ENCODE measurements around the gene GPRIN2.

The GPRIN2 gene

DNA sequence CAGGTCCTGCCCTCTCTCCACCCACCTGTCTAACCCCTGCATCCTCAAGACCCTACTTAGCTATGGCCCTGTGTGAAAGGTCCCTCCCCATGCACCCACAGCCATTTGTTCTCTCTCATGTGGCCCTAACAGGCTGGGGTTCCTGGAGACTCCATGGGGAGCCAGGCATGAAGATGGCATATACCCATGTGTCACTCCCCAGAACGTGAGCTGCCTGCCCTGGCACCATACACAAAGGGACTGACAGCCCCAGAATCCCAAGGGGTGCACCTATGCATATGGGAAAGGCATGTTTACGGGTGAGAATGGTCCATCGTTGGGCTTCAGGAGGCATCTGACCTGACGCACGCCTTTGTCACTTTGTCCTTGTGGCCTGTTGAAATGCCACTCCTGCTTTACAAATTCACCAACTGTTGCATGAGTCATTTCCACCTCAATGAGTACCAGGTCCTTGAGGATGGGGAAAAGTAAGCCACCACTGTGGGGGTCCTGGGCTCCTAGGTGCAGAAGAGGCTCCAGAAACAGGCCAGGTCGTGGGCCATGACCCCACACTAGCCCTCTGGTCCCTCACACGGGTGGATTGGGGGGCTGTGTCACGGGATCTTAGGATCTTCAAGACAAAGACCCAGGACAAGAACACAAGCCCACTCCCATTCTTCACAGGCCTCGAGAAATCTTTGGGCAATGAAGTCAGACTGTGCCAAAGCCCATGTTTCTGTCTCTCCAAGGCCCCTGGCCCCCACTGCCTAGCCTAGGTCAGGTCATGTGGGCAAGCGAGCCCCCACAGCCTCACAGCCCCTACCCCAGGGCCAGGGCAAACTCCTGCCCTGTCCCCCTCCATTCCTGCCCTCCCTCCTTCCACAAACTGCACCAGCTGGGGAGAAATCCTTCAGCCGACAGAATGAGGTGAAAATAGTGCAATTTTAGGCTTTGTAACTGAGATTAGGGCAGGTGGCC is 8.6 kb downstream of the GPRIN2 start:
- DNase-seq, result no peak

- no peak for DNase-seq
Measured at GRCh38 chr10:46546591-46547540, 9.6 kb downstream of the GPRIN2 start.

DNA sequence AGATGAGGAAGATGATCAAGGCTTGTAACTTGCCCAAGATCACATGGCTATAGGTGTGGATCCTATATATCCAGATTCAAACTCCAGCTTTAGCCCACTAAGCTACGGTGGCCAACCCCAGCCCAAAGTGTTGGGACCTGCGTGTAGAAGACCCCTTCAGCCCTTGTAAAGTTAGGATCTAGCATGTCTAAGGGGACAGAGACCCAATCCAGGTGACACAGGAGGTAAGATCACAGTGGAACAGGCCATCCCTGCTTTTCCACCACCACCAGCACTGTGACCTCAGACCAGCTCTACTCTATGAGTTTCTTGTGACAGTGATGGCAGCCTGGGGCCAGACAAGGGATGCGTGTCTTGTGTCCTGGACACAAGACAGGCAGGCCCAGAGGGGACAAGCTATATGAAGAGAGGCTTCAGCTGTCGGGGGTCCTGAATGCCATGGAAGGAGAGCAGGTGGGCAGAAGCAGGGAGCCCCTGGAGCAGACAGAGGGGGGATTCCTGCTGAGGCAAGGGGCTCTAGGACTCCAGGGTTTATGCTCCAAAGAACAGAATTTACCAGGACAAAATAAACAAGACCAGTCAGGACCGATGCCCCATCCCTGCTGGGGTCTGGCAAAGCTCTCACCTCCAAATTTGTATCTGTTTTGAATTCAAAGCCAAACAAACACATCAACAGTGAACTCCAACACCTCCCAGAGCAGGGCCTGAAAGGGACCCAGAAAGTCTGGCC is 10.4 kb downstream of the GPRIN2 start:
- DNase-seq, result no peak

DNA sequence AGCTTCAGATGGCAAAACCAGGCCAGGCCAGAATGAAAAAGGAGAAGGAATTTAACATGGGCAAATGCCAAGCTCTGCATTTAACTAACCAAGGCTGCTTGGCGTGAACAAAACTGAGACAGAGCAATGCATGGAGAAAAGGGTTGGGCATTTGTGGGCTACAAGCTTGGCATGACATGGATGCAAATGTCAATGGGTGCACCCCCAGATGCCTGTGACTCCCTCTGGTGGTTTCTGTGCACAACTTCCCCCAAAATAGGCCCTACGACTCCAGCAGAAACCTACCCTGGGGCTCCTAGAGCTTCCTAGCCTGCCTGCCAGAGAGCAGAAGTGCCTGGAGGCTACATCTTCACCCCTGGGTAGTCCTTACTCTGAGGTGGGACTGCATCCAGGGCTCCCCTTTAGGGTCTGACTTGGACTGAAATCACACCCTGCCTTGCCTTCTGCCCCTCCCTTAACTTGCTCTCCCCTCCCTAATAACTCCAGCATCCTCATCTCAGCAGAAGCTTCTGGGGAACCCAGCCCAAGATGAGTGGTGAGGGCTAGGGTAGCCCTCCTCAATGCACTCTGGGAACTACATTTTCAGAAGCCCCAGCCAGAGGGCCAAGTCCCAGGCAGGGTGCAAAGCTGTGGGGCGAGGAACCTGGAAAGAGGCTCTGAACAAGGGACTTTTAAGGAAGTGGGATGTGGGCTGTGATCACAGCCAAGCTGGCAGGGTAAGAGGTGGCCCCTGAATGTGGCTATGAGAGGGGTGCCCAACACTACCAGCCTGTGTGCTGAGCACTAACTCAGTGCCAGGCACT is 11.3 kb downstream of the GPRIN2 start:
- no peak for DNase-seq

DNA sequence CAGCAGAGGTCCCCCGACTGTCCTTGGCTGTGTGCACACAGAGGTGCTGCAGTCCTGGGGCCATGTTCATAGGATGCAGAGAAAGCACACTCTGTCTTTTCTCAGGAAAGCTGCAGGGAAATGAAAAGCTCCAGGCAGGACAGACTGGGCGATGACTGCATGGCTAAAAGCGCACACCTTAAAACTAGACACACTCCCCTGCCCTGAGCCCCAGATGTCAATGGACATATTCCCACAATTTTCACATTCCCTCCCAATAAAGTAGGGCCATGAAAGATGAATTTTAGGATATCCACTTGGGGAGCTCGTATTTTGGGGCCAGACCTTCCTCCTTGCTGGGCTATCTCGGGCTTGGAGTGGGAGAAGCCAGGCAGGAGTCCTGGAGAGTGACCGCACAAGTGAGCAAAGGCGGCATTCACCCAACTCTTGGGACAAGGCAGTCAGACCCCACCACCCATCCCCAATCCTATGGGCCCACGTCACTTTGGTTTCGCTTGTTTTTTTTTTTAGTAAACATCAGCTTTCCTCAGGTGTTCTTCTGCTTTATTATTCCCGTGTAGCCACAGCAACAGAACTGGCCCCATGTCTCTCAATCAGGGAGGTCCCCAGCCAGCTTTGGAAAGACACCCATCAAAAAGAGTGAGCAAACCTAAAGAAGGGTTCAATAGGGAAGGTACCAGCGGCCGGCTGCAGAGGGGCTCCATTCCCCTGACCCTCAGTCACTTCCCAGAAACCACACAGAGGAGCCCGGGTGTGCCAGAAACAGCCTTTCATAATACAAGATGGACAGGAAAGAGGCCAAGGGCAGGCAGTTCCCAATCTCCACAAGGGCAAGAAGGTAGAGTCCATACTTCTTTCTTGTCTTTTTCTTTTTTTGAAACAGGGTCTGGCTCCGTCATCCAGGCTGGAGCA is 12.7 kb downstream of the GPRIN2 start:
- no peak for DNase-seq

- DNase-seq, result no peak
Measured at GRCh38 chr10:46542567-46543465, 13.6 kb downstream of the GPRIN2 start.

GRCh38 chr10:46541735-46542566 is 14.5 kb downstream of the GPRIN2 start:
- no peak for DNase-seq

DNA sequence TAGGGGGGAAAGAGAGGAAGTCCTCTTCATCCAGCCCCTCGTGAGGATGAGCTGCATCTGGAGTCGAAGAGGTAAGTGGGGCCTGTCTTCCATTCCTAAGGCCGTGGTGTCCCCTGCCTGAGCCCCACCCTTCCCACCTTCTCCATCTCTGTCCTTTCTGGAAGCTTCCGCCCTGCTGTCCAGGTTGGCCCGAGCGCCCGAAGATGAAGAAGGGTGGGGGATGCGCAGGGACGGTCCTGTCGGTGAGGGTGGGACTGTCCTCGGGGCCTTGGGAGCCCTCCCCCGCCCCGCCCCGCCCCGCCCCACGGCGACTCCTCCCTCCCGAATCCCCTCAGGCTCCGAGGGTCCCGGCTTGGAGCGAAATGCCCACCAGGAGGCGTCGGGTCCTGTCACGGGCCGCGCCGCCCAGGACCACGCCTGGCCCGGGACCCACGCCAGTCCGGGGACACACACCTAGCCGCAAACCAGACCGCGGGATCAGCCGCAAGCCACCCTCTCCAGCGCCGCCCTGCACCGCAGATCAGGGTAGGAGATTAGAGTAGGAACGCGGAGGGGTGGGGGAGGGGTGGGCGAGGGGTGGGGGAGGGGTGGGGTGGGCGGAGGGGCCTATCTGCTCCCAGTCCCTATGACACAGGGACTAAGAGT is 15.3 kb downstream of the GPRIN2 start:
- no peak for DNase-seq

- DNase-seq, result no peak
Measured at GRCh38 chr10:46540412-46541016, 15.9 kb downstream of the GPRIN2 start.

DNA sequence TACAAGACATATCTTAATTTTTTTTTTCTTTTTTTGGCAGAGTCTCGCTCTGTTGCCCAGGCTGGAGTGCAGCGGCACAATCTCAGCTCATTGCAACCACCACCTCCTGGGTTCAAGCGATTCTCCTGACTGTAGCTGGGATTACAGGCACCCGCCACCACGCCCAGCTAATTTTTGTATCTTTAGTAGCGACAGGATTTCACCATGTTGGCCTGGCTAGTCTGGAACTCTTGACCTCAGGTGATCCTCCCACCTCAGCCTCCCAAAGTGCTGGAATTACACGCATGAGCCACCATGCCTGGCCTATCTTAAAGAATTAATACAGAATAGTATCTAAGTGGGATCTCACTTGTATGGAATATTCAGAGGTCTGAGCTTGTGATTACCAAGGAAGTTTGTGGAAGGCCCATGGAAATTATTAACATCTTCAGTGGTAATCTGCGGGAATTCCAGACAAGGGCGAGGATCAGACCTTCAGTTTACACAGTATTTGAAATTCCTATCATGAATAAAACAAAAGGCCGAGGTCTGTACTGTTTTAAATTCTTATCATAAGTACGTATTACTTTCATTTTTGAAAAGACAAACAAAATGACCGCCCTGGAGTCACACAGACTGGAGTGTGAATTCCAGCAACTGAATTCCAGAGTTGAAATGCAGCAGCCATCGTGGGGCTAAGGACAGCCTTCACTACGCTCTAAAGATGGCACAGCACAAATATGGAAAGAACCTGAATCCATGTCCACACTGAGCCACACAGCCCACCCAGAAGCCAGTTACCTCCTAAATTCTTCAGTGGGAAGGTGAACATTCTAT is 16.7 kb downstream of the GPRIN2 start:
- no peak for DNase-seq

GRCh38 chr10:46538717-46539426 is 17.6 kb downstream of the GPRIN2 start:
- DNase-seq, result no peak

GRCh38 chr10:46538155-46538554 is 18.3 kb downstream of the GPRIN2 start:
- no peak for DNase-seq

GRCh38 chr10:46537309-46537708 is 19.1 kb downstream of the GPRIN2 start:
- DNase-seq, result no peak

DNA sequence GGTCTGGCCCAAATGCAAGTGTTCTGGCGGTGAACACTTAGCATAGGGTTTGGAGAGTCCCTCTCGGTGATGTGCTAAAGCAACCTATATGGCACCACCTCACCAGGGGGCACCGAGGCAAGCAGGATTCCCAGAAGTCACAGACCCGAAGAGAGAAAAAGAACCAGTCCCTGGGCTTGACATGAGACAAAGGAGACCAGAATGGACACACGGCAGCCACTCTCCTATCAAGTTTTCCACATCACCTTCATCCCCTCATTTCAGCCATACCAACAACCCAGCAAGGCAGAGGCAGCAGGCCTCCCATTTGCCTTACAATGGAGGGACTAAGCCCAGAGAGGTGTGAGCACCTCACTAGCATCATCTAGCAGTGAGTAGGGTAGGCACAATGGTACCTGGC is 19.7 kb downstream of the GPRIN2 start:
- no peak for DNase-seq

GRCh38 chr10:46536171-46536570 is 20.3 kb downstream of the GPRIN2 start:
- no peak for DNase-seq

DNA sequence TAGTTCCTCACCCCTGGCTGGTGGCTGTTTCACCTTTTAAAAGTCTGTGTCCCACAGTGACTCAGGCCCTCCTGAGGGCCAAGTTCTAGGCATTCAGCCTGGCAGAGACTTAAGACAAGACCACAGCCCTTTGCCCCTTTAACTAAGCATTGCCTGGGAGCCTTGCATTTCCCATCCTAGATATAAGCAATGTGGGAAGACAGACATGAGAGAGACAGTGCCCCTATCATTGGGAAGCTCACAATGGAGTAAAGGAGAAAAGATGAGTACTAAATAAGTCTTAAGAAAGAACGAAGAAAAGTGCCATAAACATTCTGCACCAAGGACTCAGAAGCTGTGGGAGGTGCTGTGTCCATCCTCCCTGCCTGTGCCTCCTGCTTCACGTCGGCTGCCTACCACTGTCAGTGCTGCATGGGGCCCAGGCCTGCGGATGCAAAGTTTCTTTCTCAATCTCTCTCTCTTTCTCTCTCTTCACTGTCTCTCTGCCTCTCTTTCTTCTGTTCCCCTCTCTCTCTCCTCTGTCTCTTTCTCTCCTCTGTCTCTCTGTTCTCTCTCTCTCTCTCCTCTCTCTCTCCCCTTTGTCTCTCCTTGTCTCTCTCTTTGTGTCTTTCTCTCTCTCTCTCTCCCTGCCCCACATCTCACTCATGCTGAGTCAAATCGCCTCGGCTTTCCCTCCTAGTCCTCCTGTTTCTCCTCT is 21.5 kb downstream of the GPRIN2 start:
- no peak for DNase-seq

Data from SIG-M5 (cell line).